IMR-90 (cell line): ENCODE data around the gene MARCHF3. TPM values are rescaled to one million over a fixed set of nuclear protein-coding genes. Genes with fewer than 3 reads are reported as not detected.

Experiments
- ATAC-seq: fragments of 200-7000 bp; cut with Tn5 transposase; 2 replicates; pipeline ENCODE4 v1.9.1; 2020; ENCODE audit warnings: low read depth, mild to moderate bottlenecking, moderate library complexity
- BruUV-seq: library from RNA; stranded (reverse); fragments of 400-500 nt; replicated peaks from 2 replicates; lab custom pipeline; 2021; lab: Mats Ljungman, UMichigan
- CTCF ChIA-PET: fragments of 300-600 bp; formaldehyde crosslinking; extraction: SDS; loops from one replicate; lab custom pipeline; 2021; ENCODE audit warnings: antibody characterized with exemption; lab: Yijun Ruan, JAX
- POLR2A ChIA-PET: fragments of 300-600 bp; sonication (Branson Sonifier 250); formaldehyde crosslinking; loops from one replicate; lab custom pipeline; 2022; ENCODE audit warnings: antibody characterized with exemption; ENCODE audit not compliant: unreplicated experiment; lab: Charles Lee
- DNase-seq: peaks from one replicate; pipeline ENCODE4 v3.0.0; 2013
- H2AFZ ChIP-seq: replicated peaks from 2 replicates; pipeline ENCODE3; 2013; ENCODE audit warnings: low read length, mild to moderate bottlenecking; ENCODE audit not compliant: poor library complexity
- H2AK5ac ChIP-seq: 2 replicates; pipeline ENCODE4 v1.6.1; 2013; ENCODE audit warnings: low read depth, low read length, inconsistent platforms
- H2AK9ac ChIP-seq: replicated peaks from 2 replicates; pipeline ENCODE3; 2013; ENCODE audit warnings: mild to moderate bottlenecking, low read depth, low read length, moderate library complexity; ENCODE audit not compliant: poor library complexity
- H2BK120ac ChIP-seq: 2 replicates; pipeline ENCODE4 v1.6.1; 2013; ENCODE audit warnings: low read depth, low read length, inconsistent platforms
- H2BK15ac ChIP-seq: 3 replicates; pipeline ENCODE4 v1.6.1; 2013; ENCODE audit warnings: low read depth, low read length, inconsistent platforms
- H2BK20ac ChIP-seq: 2 replicates; pipeline ENCODE4 v1.6.1; 2013; ENCODE audit warnings: low read depth, mild to moderate bottlenecking, inconsistent platforms, low read length, moderate library complexity
- H2BK5ac ChIP-seq: 2 replicates; pipeline ENCODE4 v1.6.1; 2013; ENCODE audit warnings: mild to moderate bottlenecking, low read depth, low read length, inconsistent platforms; ENCODE audit not compliant: poor library complexity, severe bottlenecking
- H3K14ac ChIP-seq: replicated peaks from 2 replicates; pipeline ENCODE4 v1.6.1; 2013; ENCODE audit warnings: low read depth, low read length, inconsistent platforms
- H3K18ac ChIP-seq: 2 replicates; pipeline ENCODE4 v1.6.1; 2013; ENCODE audit warnings: low read depth, low read length, control low read depth
- H3K23ac ChIP-seq: 2 replicates; pipeline ENCODE4 v1.6.1; 2013; ENCODE audit warnings: low read depth, low read length, inconsistent platforms
- H3K27ac ChIP-seq: 2 replicates; pipeline ENCODE4 v1.5.1; 2013; ENCODE audit warnings: mild to moderate bottlenecking, control low read depth, low read length; ENCODE audit not compliant: insufficient read depth
- H3K27me3 ChIP-seq: 2 replicates; pipeline ENCODE4 v1.6.1; 2013; ENCODE audit warnings: low read length; ENCODE audit not compliant: control insufficient read depth, insufficient read depth
- H3K36me3 ChIP-seq: 2 replicates; pipeline ENCODE4 v1.6.1; 2013; ENCODE audit warnings: low read length, mixed read lengths; ENCODE audit not compliant: control insufficient read depth, insufficient read depth
- H3K4ac ChIP-seq: 2 replicates; pipeline ENCODE4 v1.6.1; 2013; ENCODE audit warnings: low read depth, low read length, inconsistent platforms
- H3K4me1 ChIP-seq: 2 replicates; pipeline ENCODE4 v1.6.1; 2013; ENCODE audit warnings: low read length, mixed read lengths; ENCODE audit not compliant: control insufficient read depth, insufficient read depth
- H3K4me2 ChIP-seq: 2 replicates; pipeline ENCODE4 v1.6.1; 2013; ENCODE audit warnings: low read depth, mild to moderate bottlenecking, control low read depth, low read length, moderate library complexity
- H3K4me3 ChIP-seq: 2 replicates; pipeline ENCODE4 v1.5.1; 2013; ENCODE audit warnings: low read depth, mild to moderate bottlenecking, control low read depth, low read length, moderate library complexity; ENCODE audit not compliant: insufficient read depth
- H3K56ac ChIP-seq: 2 replicates; pipeline ENCODE4 v1.6.1; 2013; ENCODE audit warnings: low read length, inconsistent platforms; ENCODE audit not compliant: insufficient read depth; ENCODE audit errors: extremely low read depth
- H3K79me1 ChIP-seq, 2 experiments: 2 replicates each; pipeline ENCODE4 v1.6.1; 2013; ENCODE audit warnings: low read length in 2 of 2, inconsistent platforms in 1 of 2, low read depth in 1 of 2
- H3K9ac ChIP-seq: 2 replicates; pipeline ENCODE4 v1.6.1; 2013; ENCODE audit warnings: low read depth, low read length, control low read depth
- H3K9me1 ChIP-seq: 2 replicates; pipeline ENCODE4 v1.6.1; 2013; ENCODE audit warnings: low read length, inconsistent platforms; ENCODE audit not compliant: insufficient read depth
- H3K9me3 ChIP-seq: 2 replicates; pipeline ENCODE4 v1.6.1; 2013; ENCODE audit warnings: low read length; ENCODE audit not compliant: control insufficient read depth, insufficient read depth
- H4K20me1 ChIP-seq: 2 replicates; pipeline ENCODE4 v1.6.1; 2013; ENCODE audit warnings: low read length, inconsistent platforms; ENCODE audit not compliant: insufficient read depth
- H4K5ac ChIP-seq: 2 replicates; pipeline ENCODE4 v1.6.1; 2013; ENCODE audit warnings: mild to moderate bottlenecking, low read depth, low read length, control low read depth
- H4K8ac ChIP-seq, 2 experiments: 2 replicates each; pipeline ENCODE4 v1.6.1; 2013; ENCODE audit warnings: low read depth in 2 of 2, low read length in 2 of 2, control low read depth in 1 of 2, inconsistent platforms in 1 of 2
- H4K91ac ChIP-seq: 2 replicates; pipeline ENCODE4 v1.6.1; 2013; ENCODE audit warnings: low read depth, low read length, inconsistent platforms; ENCODE audit not compliant: insufficient read depth
- CEBPB ChIP-seq: IDR thresholded peaks from 2 replicates; pipeline ENCODE4 v1.6.1; 2012; ENCODE audit warnings: low read depth, low read length, improper control_type of control experiment
- NFE2L2 ChIP-seq: fragments of 150-350 bp; IDR thresholded peaks from 2 replicates; pipeline ENCODE4 v1.6.1; 2016; ENCODE audit warnings: low read depth, mild to moderate bottlenecking, low read length
- RAD21 ChIP-seq: IDR thresholded peaks from 2 replicates; pipeline ENCODE4 v1.6.1; 2012; ENCODE audit warnings: low read length, improper control_type of control experiment
- RCOR1 ChIP-seq: IDR thresholded peaks from 2 replicates; pipeline ENCODE4 v1.6.1; 2012; ENCODE audit warnings: mild to moderate bottlenecking, low read length, improper control_type of control experiment; ENCODE audit not compliant: insufficient replicate concordance
- RFX5 ChIP-seq: IDR thresholded peaks from 2 replicates; pipeline ENCODE4 v1.8.0; 2012; ENCODE audit warnings: low read depth, mild to moderate bottlenecking, low read length, moderate library complexity
- WGBS, 2 experiments: methylation state at CpG; one replicate each; pipeline versions ENCODE4 v1.1.5 to v1.1.7; 2013; ENCODE audit warnings: missing lambda C conversion rate in 2 of 2; ENCODE audit not compliant: insufficient read length in 1 of 2; ENCODE audit errors: extremely low coverage in 2 of 2; 5-methylcytosine and 5-hydroxymethylcytosine counted together
- dilution Hi-C: fragments of 300-500 bp; cut with HindIII; formaldehyde crosslinking; loops from one replicate; pipeline ENCODE4 v1.14.3; 2018; ENCODE audit warnings: low sequenced_read_pairs; ENCODE audit not compliant: unreplicated experiment
- in situ Hi-C: fragments of 300-500 bp; cut with MboI; formaldehyde crosslinking; loops from 3 replicates; pipeline ENCODE4 v1.14.3; 2019; ENCODE audit warnings: low sequenced_read_pairs, inconsistent platforms, mixed read lengths
- intact Hi-C: fragments of 100-400 bp; cut with micrococcal nuclease; formaldehyde crosslinking; loops from 2 replicates; pipeline ENCODE4 v1.10.0; 2022
- polyA plus RNA-seq, 3 experiments: library from polyadenylated mRNA; depleted of rRNA; stranded (reverse); fragments of >200 nt; gene quantifications; 2 replicates each; pipeline ENCODE4 v1.2.3, GENCODE V29; 2012; ENCODE audit warnings: low replicate concordance in 1 of 3
- total RNA-seq: library from RNA; depleted of rRNA; stranded (reverse); fragments of >200 nt; gene quantifications from 2 replicates; pipeline ENCODE4 v1.2.3, GENCODE V29; 2012
- TF ChIP-seq, protein P1 (sequence below): fragments of 150-350 bp; IDR thresholded peaks from 2 replicates; pipeline ENCODE4 v1.6.1; 2016; ENCODE audit warnings: low read depth, mild to moderate bottlenecking, low read length, moderate library complexity, borderline replicate concordance

Gene MARCHF3
- total and polyA plus RNA-seq, 2 of the 4 experiments (the other 2 are of a cell fraction): 11.2 to 18.8 TPM

- no peak overlapping the region for H2BK5ac ChIP-seq
- no peak overlapping the region for H3K4me3 ChIP-seq
- intact Hi-C loops (no loop called here), dilution Hi-C loops (no loop called here), in situ Hi-C loops (no loop called here)
- ChIA-PET POLR2A (no interaction called here), CTCF (no interaction called here)
- no peaks in the 10 kb centered on the region for H3K36me3 ChIP-seq
- no peak overlapping the region for H4K91ac ChIP-seq
- no peak overlapping the region for H4K5ac ChIP-seq
- BruUV-seq: no TSS peak
- H3K9me3 ChIP-seq: no peaks in the 10 kb centered on the region
- H3K14ac ChIP-seq: no peak overlapping the region
- no peak for TF ChIP-seq RAD21
- no peak for TF ChIP-seq RFX5
- no peak for TF ChIP-seq RCOR1
- no peak for TF ChIP-seq CEBPB
- TF ChIP-seq, protein P1, sequence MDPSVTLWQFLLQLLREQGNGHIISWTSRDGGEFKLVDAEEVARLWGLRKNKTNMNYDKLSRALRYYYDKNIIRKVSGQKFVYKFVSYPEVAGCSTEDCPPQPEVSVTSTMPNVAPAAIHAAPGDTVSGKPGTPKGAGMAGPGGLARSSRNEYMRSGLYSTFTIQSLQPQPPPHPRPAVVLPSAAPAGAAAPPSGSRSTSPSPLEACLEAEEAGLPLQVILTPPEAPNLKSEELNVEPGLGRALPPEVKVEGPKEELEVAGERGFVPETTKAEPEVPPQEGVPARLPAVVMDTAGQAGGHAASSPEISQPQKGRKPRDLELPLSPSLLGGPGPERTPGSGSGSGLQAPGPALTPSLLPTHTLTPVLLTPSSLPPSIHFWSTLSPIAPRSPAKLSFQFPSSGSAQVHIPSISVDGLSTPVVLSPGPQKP: no peak
- TF ChIP-seq NFE2L2: no peak
- H3K27me3 ChIP-seq: no peaks in the 10 kb centered on the region
- H3K9me1 ChIP-seq: no peaks in the 10 kb centered on the region
- no peak overlapping the region for H3K9ac ChIP-seq
- peak overlapping the region; percentile 47; the same call in 1 of the 2 replicates for H3K18ac ChIP-seq
- H2AK9ac ChIP-seq: no peak overlapping the region
- H2BK15ac ChIP-seq: 0 out of 3 replicates have a peak overlapping the region, but pooled peaks have one; percentile 47
- DNase-seq: peak; percentile 33
- no peak overlapping the region for H3K27ac ChIP-seq
- no peak overlapping the region for H2AFZ ChIP-seq
- H4K8ac ChIP-seq: no peak overlapping the region
- no peak overlapping the region for H2BK120ac ChIP-seq
- H3K79me1 ChIP-seq: peaks cover 12 to 16% of the 10 kb centered on the region in 2 experiments; a peak in 3 of 4 replicates
- no peak overlapping the region for H2AK5ac ChIP-seq
- no peaks in the 10 kb centered on the region for H4K20me1 ChIP-seq
- no peak overlapping the region for H3K23ac ChIP-seq
- peaks cover 5% of the 10 kb centered on the region for H3K4me1 ChIP-seq
- no peak overlapping the region for H3K56ac ChIP-seq
- no peak overlapping the region for H3K4me2 ChIP-seq
- no peak overlapping the region for H3K4ac ChIP-seq
- WGBS, 2 experiments: no CpG with 5 or more reads among the region's 5 CpGs
- H2BK20ac ChIP-seq: no peak overlapping the region
- ATAC-seq: peak; percentile 63
Measured at GRCh38 chr5:126939887-126940286, 90.5 kb downstream of the MARCHF3 start.
